Fibroblast of upper back skin (primary cell): Measurements from ENCODE around the gene GCAT.

ENCODE experiments used
- DNase-seq: peaks from one replicate; pipeline ENCODE4 v3.0.0-alpha.2; 2013

The GCAT gene

GRCh38 chr22:37846433-37846832 is 38.7 kb downstream of the GCAT start:
- no peak for DNase-seq

- DNase-seq: peak; percentile 24
These were observed 40.9 kb downstream of the GCAT start for GRCh38 chr22:37848587-37849088.

- DNase-seq: peak; percentile 81
These were observed 41.5 kb downstream of the GCAT start, which contains the start of gene EIF3L for GRCh38 chr22:37849089-37849751. Gene EIF3L (plus strand): TSS chr22:37849419. CDS start chr22:37849450, 31 bp downstream.

GRCh38 chr22:37850801-37851200 is 43.1 kb downstream of the GCAT start:
- no peak for DNase-seq

GRCh38 chr22:37852418-37852817 is 44.7 kb downstream of the GCAT start:
- DNase-seq: no peak

GRCh38 chr22:37854946-37855345 is 47.2 kb downstream of the GCAT start:
- DNase-seq: no peak

GRCh38 chr22:37855462-37855861 is 47.7 kb downstream of the GCAT start:
- DNase-seq: no peak

- no peak for DNase-seq
These were observed 53.2 kb downstream of the GCAT start for GRCh38 chr22:37860796-37861421.

- DNase-seq: no peak
These were observed 55.0 kb downstream of the GCAT start for GRCh38 chr22:37862570-37863325.

- DNase-seq: no peak
These were observed 57.8 kb downstream of the GCAT start for GRCh38 chr22:37865510-37865909.
